Activated naive CD4-positive, alpha-beta T cell treated with anti-CD3 and anti-CD28 coated beads, Interleukin-2, amount 10 ng/mL, durations not matched to agents 7 days and 5 days (primary cell): ENCODE data around the gene SF3B2.

Experiments
- CTCF ChIA-PET: fragments of 350-600 bp; sonication (Branson Sonifier 250); formaldehyde crosslinking; loops from one replicate; lab custom pipeline; 2021; ENCODE audit warnings: antibody characterized with exemption; lab: Charles Lee
- DNase-seq: peaks from one replicate; pipeline ENCODE4 v3.0.0-alpha.2; 2020
- H3K27ac Mint-ChIP-seq: one replicate; pipeline ENCODE4 v1.8.0; 2021; ENCODE audit warnings: mild to moderate bottlenecking, moderate library complexity, mixed read lengths
- H3K27me3 Mint-ChIP-seq: one replicate; pipeline ENCODE4 v1.8.0; 2021; ENCODE audit warnings: mild to moderate bottlenecking, mixed read lengths
- H3K36me3 Mint-ChIP-seq: one replicate; pipeline ENCODE4 v1.8.0; 2021; ENCODE audit warnings: mixed read lengths
- H3K4me1 Mint-ChIP-seq: one replicate; pipeline ENCODE4 v1.8.0; 2021; ENCODE audit warnings: mixed read lengths
- H3K4me3 Mint-ChIP-seq: one replicate; pipeline ENCODE4 v1.8.0; 2021; ENCODE audit warnings: mild to moderate bottlenecking, moderate library complexity, mixed read lengths
- H3K9me3 Mint-ChIP-seq: one replicate; pipeline ENCODE4 v1.8.0; 2021; ENCODE audit warnings: mixed read lengths

Gene SF3B2

GRCh38 chr11:66118847-66119246 is 66.7 kb downstream of the SF3B2 start:
- no peak for DNase-seq
- Mint-ChIP-seq H3K4me1 (peaks cover 78% of the 10 kb centered on the region), H3K27ac (no peak overlapping the region), H3K36me3 (peaks cover 16% of the 10 kb centered on the region), H3K9me3 (no peaks in the 10 kb centered on the region), H3K4me3 (no peak overlapping the region), H3K27me3 (no peaks in the 10 kb centered on the region)
- CTCF ChIA-PET = no interaction called here
